DMS79 (cell line): ENCODE measurements around the gene GALNT1.

Experiments
- DNase-seq: peaks from one replicate; lab custom pipeline; 2025; lab: John Stamatoyannopoulos, UW

The GALNT1 gene

DNA sequence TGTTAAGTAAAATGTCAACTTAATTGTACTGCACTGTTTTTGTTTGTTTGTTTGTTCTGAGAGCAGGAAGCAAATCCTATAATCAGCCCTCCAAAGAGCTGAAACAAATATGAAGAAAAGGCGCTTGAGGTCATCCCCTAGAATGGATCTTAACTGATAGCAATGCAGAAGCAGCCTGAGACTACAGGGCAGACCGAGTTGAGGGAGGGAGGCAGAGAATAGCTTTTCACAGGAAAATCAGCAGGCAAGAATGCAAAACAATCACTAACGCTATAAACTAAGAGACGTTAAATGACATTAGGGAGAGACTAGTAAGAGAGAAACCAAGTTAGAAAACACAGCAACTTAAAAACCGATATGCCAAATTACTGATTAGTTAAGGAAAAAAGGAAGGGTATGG, 37.2 kb downstream of the GALNT1 start:
- DNase-seq, result no peak

DNA sequence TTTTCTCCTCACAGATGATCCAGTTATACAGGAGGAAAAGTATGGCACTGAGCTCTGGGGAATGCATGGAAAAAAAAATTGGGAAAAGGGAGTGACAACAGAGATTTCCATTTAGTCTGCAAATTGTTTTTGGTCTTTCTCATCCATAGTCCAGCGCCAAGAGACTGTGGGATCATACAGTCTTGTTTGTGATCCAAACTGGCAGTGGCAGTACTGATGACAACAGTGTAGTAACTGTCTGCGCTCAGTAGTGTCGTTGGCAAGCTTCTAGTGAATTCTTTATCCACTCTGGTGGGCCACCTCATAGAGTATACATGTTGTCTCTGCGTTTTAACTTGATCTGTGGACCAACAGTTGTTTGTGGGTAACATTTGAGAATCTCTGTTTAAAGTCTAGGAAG, 37.9 kb downstream of the GALNT1 start:
- DNase-seq, result no peak

DNA sequence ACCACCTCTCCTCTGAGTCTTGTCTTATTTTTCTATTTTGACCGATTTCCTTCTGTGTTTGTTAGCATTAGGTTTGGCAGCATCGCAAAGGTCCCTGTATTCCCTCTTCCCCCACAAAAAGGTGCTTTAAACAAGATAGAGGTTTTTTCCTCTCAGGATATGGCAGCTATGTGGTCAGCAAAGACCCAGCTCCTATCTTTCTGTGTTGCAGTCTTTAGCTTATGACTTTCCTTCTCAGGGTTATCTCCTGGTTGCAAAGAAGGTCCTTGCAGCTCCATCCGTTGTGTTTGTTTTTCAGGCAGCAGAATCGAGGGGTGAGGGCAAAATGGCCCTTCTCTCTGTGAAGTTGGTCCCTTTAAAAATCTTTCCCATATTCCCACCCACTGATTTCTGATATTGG, 38.4 kb downstream of the GALNT1 start:
- DNase-seq, result no peak

DNA sequence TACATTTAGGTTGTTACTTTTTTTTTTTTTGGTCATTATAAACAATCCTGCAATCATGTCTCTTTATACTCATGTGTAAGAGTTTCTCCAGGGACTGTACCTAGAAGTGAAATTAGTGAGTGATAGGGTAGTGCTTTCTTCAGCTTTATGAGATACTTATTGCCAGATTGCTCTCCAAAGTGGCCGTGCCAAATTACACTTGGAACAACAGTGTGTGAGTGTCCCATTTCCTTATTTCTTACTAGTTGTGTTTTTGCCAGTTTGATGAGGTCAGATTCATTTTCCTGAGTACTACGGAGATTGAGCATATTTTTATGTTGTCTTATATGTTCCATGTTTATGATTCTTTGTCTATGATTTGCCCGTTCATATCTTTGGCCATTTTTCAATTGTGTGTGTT, 39.2 kb downstream of the GALNT1 start:
- no peak for DNase-seq

DNA sequence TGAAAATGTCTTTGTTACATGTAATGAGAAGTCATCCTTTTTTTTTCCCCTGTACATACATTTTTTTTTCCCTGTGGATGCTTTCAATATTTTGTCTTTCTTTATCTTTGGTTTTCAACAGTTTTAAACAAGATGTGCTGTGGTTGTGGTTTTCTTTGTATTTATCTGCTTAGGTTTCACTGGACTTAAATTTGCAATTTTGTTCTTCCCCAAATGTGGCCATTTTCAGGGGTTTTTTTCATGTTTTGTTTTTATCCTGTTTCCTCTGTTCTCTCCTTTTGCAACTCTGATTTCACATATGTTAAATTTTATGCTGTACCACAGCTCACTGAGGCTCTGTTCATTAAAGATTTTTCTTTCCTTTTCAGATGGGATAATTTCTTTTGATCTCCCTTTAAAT, 41.7 kb downstream of the GALNT1 start:
- no peak for DNase-seq

DNA sequence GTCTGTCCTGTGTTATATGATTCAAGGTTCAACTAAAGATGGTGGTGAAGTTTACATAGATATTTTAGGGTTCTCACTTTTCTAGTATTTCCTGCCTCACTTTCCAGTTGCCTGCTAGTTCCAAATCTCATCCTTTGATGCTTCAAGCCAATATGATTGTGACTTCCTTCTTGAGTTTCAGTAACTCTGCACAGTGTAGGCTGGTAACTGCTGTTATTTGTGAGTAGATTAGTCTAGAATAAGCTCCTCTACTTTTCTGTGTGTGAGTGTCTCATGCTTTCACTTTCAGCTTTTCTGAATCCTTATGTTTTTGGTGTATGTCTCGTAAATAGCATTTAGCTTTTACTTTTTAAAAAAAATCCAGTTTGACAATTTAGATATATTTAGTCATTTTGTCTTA, 42.6 kb downstream of the GALNT1 start:
- DNase-seq, result no peak

DNA sequence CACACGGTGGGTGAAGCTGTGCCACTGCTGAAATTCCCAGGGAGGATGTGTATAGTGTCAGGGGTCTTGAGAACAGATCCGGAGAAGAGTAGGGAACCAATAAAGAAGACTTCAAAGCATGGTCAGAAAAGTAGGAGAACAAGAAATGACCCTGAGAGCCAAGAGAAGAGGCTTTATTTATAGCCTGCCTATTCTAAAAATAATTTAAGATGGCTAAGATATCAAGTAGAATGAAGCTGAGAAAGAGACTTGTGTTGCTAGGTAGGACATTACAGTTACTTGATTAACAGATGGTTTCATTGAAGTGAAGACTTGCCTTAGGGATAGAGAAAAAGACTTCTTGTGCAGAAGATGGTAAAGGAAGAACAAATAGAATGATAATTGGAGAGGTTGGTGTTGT, 43.7 kb downstream of the GALNT1 start:
- no peak for DNase-seq

DNA sequence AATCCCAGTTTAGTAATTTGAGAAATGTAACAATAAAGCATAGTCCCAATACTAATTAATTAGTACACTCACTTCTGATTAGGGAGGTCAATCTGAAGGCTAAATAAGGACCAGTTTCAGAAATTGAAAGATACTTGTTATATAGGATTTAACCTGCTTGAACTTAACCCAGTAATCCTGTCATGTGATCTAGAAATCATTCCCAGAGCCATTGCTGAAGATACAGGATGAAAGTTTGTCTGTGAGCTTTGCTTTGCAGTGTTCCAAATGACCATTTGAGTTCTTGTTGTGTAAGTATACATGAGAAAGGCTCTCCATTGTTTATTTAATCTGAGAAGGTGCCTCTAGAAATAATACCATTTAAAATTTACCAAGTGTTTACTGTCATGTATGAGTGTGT, 52.2 kb downstream of the GALNT1 start:
- no peak for DNase-seq

DNA sequence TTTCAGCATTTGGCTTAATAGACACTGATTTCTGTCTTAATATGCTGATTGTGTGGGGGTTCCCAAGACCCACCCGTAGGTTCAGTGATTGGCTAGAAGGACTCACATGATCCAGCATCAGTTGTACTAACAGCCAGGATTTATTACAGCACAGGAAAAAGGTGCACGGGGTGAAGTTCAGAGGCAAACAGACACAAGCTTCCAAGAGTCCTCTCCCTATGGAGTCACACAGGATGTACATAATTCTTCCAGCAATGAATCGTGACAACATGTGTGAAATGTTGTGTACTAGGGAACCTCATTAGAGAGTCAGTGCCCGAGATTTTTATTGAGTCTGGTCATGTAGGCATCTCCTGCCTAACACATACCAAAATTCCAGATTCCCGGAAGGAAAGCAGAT, 52.8 kb downstream of the GALNT1 start:
- no peak for DNase-seq

DNA sequence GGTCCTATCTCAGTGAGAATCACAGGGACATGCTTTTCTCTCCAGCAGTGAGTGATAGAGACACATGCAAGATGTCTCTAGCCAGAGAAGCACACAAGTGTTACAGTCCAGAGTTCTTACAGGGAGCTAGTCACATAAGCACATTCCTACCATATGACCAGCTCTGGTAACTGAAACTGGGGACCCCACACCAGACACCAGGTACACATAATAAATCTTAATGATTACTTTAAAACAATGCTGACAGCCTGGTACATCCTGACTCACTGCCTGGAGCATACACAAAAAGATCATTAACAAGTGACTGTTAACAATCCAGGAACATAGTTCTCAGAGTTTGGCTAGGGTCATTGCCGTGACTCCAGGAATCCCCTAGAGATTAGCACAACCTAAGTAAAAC, 53.6 kb downstream of the GALNT1 start:
- no peak for DNase-seq

DNA sequence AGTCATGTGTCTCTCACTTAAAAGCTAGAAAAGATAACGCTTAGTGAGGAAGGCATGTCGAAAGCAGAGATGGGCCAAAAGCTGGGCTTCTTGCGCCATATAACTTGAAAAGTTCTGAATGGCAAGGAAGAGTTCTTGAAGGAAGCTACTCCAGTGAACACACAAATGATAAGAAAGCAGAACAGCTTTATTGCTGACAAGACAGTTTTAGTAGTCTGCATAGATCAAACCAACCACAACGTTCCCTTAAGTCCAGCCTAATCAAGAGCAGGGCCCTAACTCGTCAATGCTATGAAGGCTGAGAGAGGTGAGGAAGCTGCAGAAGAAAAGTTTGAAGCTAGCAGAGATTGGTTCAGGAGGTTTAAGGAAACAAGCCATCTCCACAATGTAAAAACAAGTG, 55.7 kb downstream of the GALNT1 start:
- DNase-seq, result no peak

DNA sequence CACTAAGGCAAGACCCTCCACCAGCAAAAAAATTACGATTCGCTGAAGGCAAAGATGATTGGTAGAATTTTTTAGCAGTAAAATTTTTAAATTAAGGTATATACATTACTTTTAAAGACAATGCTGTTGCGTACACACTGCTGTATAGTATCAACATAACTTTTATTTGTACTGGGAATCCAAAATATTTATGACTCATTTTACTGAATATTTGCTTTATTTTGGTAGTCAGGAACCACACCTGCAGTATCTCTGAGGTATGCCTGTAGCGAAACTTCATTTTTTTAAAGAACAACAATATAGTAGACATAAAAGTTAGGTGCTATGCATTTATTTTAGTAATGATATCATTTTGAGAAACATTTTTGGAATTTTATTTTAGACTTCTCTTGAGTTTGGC, 57.8 kb downstream of the GALNT1 start:
- DNase-seq, result no peak

DNA sequence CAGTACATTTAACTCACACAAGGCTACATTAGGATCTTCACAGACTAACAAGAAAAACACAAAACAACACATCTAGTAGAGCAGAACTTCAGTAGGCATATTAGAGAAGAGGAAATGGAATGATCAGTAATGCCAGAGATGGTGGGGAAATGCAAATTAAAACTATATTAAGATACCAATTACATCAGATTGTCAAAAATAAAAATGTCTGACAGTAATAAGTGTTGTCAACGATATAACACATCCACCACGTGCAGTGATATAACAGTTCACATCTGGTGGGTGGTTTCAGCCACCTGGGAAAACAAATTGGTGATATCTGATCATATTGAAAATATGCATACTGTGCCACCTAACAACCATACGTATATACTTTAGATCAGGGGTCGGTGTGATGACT, 59.9 kb downstream of the GALNT1 start:
- DNase-seq, result no peak

DNA sequence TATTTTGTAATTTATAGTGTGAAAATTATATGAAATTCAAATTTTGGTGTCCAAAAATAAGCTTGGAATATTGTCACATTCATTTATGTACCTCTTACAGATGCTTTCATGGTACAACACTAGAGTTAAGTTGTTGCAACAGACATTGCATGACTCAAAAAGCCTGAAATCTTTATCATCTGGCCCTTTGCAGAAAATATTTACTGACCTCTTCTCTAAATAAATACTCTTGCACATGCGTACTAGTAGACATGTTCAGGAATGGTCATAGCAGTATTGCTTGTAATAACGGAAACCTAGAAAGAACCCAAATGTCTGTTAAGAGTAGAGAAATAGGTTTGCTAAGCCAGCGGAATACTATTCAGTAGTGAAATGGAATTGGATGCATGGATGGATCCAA, 60.4 kb downstream of the GALNT1 start:
- DNase-seq, result no peak

DNA sequence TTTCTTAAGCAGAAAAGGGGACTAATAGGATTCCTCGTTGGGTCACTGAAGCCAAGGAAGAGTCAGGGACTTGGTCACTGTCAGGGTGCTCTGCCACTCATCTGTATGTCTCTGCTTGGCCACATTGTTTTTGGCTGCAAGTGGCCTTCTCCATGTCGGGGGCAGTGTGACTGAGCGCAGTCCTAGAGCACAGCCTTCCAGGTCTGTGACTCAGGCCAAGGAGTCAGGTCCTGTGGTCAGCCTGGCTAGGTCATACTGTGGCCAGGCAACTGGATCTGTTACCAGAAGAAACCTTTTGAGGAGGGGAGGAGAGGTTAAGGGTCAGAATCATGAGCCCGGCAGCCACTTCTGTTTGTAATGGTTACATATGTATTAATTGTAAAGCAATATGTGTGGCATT, 61.3 kb downstream of the GALNT1 start:
- DNase-seq, result no peak

DNA sequence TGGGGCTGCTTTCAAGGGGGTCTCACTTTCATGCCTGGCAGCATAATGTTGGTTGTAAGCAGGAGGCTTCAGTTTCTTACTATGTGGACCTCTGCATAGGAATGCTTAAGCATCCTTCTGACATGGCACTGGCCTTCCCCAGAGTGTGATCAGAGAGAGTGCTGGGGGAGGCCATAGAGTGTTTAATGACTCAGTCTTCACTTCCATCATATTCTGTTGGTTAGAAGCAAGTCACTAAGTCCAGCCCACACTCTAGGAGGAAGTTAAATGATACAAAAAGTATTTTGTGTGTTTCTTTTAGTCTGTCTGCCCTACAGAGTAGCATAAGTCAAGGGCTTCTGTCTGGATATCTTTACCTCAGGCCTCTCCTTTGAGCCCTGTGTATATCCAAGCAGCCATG, 64.9 kb downstream of the GALNT1 start:
- no peak for DNase-seq

DNA sequence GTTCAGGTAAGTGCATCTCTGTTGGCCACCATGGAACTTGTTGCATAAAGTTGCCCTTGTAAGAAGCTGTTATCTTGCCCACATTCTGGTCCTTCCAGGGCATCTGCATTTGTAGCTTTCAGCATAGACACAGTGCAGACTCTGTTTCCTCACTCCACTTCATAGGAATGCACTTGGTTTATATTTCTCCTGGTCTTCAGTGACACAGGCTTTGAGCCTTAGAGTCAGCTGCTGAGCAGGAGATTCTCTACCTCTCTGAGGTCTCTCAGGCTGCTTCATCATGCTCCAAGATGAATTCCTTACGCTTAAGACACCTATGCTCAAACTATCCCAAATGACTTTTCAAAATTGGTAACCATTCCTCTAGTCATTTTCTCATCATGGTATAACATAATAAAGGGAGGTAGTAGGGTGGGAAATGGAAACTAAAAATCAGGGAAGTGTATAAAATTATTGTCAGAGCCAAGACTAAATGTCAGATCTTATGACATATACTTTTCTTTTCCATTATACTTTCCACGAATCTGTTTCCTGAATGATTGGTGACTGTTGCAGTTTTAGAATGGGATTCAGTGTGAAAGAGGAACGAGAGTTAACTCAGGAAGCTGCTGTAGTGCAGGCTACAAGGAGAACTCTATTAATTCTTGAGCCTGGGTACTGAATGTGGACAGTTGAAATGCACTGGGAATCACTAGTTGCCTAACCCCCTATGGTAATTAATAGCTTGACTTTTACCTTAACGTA, 72.0 kb downstream of the GALNT1 start:
- no peak for DNase-seq

DNA sequence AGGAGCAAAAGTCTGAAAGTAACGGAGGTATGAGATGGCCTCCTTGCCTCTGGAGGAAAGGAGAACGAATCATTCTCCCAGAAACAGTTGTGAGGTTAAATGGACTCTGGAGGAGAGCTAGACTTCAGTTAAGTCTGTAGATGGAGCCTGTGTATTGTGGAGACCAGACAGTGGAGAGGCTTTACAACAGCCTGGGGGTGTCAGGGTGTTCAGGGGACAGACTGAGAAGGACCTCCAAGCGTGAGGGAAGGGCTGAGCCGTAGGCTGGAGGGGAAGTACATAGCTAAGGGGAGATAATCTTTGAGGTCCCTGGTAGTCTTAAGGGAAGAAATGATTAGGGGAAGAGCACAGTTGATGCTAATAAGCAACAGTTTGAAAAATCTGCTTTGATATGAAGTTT, 76.6 kb downstream of the GALNT1 start:
- DNase-seq, result no peak

DNA sequence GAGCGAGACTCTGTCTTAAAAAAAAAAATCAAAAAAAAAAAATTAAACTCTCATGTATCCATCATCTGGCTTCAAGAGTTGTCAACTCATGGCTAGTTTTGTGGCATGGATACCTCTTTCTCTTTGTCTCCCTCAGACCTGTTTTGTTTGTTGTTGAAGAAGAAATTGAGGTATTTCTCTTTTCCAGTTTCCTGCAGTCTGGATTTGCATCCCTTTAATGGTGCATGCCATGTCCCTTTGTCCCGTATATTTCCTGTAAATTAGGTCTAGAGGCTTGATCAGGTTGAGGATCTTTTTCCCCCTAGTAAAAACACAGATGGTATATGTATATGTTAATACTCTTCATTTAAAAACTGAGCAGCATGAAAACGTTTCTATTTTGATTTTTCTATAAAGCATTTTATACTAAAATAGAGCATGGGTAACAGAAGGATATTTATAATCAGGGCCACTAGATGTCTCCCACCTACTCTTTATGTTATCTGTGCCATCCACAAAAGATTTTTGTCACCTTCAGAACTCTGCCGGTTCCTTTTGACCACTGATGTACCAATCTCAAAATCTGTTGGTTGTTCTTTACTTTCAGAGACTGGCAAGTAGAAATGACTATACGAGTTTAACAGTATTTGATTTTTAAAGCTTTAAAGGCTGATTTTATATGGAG, 80.1 kb downstream of the GALNT1 start:
- no peak for DNase-seq

DNA sequence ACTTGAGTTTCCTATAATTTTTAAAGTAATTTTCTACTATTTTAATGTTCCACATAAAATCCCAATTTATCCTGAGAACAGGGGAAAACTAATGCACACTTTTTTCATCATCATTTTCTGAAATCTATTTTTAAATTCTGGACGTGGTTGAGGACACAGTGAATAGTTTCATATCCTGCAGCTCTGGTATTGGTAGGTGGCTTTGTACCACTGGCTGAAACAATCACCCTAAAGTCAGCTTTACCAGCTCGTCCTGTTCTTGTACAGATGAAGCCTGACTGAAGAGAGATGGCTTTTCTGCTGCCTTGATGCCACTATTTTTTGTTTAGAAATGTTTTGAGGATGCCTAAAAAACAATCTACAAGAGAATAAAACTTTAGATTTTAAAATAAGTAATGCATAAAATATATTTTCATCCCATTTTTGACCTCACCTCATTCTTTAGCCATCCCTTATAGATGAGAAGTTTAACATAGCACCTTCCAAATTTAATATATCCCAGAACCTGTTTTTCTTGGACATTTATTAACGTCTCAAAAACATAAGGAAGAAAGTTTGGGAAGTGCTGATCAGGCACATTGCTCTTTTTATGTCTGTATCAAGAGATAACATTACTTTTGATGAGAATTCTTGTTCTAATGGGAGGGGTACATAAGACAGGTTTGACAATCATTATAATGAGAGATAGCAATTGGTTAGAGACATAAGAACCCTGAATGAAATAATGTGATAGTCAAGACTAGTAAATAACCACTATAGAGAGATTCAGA, 80.9 kb downstream of the GALNT1 start:
- no peak for DNase-seq

DNA sequence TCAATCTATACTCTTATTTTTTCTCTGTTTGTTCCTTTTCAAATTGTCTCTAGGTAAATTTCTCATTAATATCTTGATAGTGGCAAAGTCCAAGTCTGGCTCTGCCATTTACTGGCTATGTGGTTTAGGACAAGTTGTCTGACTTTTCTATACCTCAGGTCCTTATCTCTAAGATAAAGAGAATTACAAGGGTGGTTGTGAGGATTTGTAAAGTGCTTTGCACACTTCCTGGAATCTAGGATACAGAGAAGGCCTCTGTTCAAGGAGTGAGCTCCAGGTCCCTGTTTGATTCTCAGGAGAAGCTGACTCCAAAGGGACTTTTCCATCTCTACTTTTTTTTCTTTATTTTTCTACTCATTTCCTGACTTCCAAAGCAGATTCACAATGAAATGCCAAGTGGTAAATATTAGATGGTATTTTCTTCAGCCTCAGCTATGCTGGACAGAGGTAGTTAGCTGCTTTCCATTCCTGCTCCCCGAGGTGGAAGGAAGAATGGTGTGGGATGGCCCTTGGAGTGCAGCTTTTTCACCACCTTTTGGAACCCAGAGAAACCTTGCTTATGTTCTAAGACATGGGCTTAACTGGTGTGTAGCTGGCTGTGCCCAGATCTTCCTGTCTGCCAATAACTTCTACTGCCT, 90.5 kb downstream of the GALNT1 start:
- DNase-seq, result no peak

DNA sequence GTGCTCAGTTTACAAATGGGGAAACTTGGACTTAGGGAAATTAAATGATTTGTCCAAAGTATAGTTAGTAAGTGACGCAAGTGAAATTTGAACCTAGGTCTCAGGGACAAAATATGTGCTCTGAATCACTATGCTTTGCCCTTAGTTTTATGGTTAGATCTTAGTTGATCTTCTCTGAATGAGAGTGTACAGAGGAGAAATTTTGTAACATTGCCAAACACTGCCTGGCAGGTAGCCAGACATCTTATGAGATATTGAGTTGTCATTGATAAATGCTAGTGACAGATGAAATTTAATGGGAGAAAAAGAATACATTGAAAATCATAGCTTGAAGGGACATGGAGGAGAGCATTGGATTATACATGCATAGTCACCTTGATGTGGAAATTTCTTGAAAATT, 91.4 kb downstream of the GALNT1 start:
- DNase-seq, result no peak

DNA sequence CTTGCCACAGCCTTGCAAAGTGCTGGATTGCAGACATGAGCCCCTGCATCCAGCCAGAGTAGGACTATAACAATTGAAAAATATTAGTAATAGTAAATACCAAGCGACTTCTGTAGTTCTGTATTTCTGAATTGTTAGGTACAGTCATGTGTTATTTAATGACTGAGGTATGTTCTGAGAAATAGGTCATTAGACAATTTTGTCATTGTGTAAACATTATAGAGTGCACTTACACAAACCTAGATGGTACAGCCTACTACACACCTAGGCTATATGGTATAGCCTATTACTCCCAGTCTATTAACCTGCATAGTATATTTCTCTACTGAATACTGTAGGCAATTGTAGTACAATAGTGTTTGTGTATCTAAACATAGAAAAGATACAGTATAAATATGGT, 92.1 kb downstream of the GALNT1 start:
- no peak for DNase-seq
